ENCODE measurements around the gene NPAS3.

- no peak for TF ChIP-seq EZH2 (IDR thresholded peaks at IDR 0.05)
- TF ChIP-seq POLR2AphosphoS5 (IDR thresholded peaks at IDR 0.05; ENCODE audit: borderline replicate concordance, low read depth, low read length), result no peak
Measured at GRCh38 chr14:33596211-33597080, 657.8 kb downstream of the NPAS3 start.
